HEK293T (cell line): ENCODE measurements around the gene NSD1.

Source experiments
- CTCF ChIA-PET: fragments of 350-600 bp; formaldehyde crosslinking; extraction: SDS; loops from one replicate; lab custom pipeline; 2021; ENCODE audit warnings: antibody characterized with exemption, inconsistent platforms; lab: Yijun Ruan, JAX
- POLR2A ChIA-PET: fragments of 350-600 bp; formaldehyde crosslinking; extraction: SDS; loops from one replicate; lab custom pipeline; 2020; ENCODE audit warnings: antibody characterized with exemption, inconsistent platforms; lab: Yijun Ruan, JAX
- DNase-seq: peaks from one replicate; pipeline ENCODE4 v3.0.0; 2012; ENCODE audit warnings: mixed read lengths; ENCODE audit errors: extremely low spot score
- ARNT ChIP-seq: fragments of 450-650 bp; IDR thresholded peaks from 2 replicates; pipeline ENCODE4 v1.6.1; 2017; ENCODE audit warnings: mild to moderate bottlenecking
- BHLHE40 ChIP-seq: fragments of 450-650 bp; IDR thresholded peaks from 2 replicates; pipeline ENCODE4 v1.6.1; 2016; ENCODE audit warnings: mild to moderate bottlenecking, moderate library complexity, borderline replicate concordance
- CTBP1 ChIP-seq: fragments of 450-650 bp; IDR thresholded peaks from 2 replicates; pipeline ENCODE4 v1.6.1; 2016; ENCODE audit warnings: borderline replicate concordance
- ELF4 ChIP-seq: fragments of 450-650 bp; IDR thresholded peaks from 2 replicates; pipeline ENCODE4 v1.6.1; 2017; ENCODE audit warnings: antibody characterized with exemption
- FOXA1 ChIP-seq: fragments of 450-650 bp; IDR thresholded peaks from 2 replicates; pipeline ENCODE4 v1.6.1; 2016; ENCODE audit warnings: mild to moderate bottlenecking
- FOXK2 ChIP-seq: fragments of 450-650 bp; IDR thresholded peaks from 2 replicates; pipeline ENCODE4 v1.6.1; 2016; ENCODE audit warnings: mild to moderate bottlenecking
- FOXM1 ChIP-seq: fragments of 450-650 bp; IDR thresholded peaks from 2 replicates; pipeline ENCODE4 v1.6.1; 2017; ENCODE audit warnings: mild to moderate bottlenecking, borderline replicate concordance
- HDGF ChIP-seq: fragments of 450-650 bp; IDR thresholded peaks from 2 replicates; pipeline ENCODE4 v1.6.1; 2017; ENCODE audit warnings: antibody characterized with exemption, borderline replicate concordance
- L3MBTL2 ChIP-seq: fragments of 450-650 bp; conservative IDR thresholded peaks from 2 replicates; pipeline ENCODE4 v1.6.1; 2016; ENCODE audit warnings: mild to moderate bottlenecking
- LEF1 ChIP-seq: fragments of 450-650 bp; IDR thresholded peaks from 2 replicates; pipeline ENCODE4 v1.6.1; 2017; ENCODE audit warnings: mild to moderate bottlenecking, borderline replicate concordance
- NFRKB ChIP-seq: fragments of 450-650 bp; IDR thresholded peaks from 2 replicates; pipeline ENCODE4 v1.6.1; 2016; ENCODE audit warnings: mild to moderate bottlenecking, moderate library complexity
- PKNOX1 ChIP-seq: fragments of 450-650 bp; IDR thresholded peaks from 2 replicates; pipeline ENCODE4 v1.6.1; 2016
- SP1 ChIP-seq: fragments of 450-650 bp; IDR thresholded peaks from 2 replicates; pipeline ENCODE4 v1.6.1; 2017
- SUZ12 ChIP-seq: fragments of 450-650 bp; IDR thresholded peaks from 2 replicates; pipeline ENCODE4 v1.6.1; 2016; ENCODE audit warnings: mild to moderate bottlenecking
- TARDBP ChIP-seq: fragments of 450-650 bp; IDR thresholded peaks from 2 replicates; pipeline ENCODE4 v1.6.1; 2016
- ZNF384 ChIP-seq: fragments of 450-650 bp; IDR thresholded peaks from 2 replicates; pipeline ENCODE4 v1.6.1; 2016

Gene NSD1

GRCh38 chr5:177112589-177113220 is 20.9 kb upstream of the NSD1 start:
- DNase-seq: no peak
- CTCF ChIA-PET: interaction anchor here (0.5 to 6.5 kb wide), 23 partner anchors 10 to 818 kb away, joined by 3 to 71 read pairs (median 5); partner anchors contain the start of gene FGFR4
- TF ChIP-seq SUZ12 (no peak), FOXA1 (no peak), L3MBTL2 (no peak), FOXM1 (no peak), ARNT (no peak), BHLHE40 (no peak), LEF1 (no peak)
- POLR2A ChIA-PET: interaction anchor here (0.6 to 1.0 kb wide), 2 partner anchors 200 to 335 kb away, joined by 3 read pairs; no protein-coding TSS in a partner anchor

GRCh38 chr5:177113566-177114424 is 19.8 kb upstream of the NSD1 start:
- ChIA-PET CTCF (interaction anchor here (0.5 to 6.5 kb wide), 13 partner anchors 14 to 382 kb away, joined by 3 to 71 read pairs (median 3); no protein-coding TSS in a partner anchor), POLR2A (interaction anchor here (1.0 kb wide), 1 partner anchor 42 kb away, joined by 3 read pairs; no protein-coding TSS in a partner anchor)
- TF ChIP-seq CTBP1 (no peak), NFRKB (no peak), FOXA1 (no peak), LEF1 (no peak), SUZ12 (no peak), ELF4 (no peak), FOXK2 (no peak), TARDBP (no peak), BHLHE40 (no peak), ARNT (no peak), ZNF384 (no peak), FOXM1 (no peak), HDGF (no peak)
- peak; percentile 93 for DNase-seq

GRCh38 chr5:177116631-177117373 is 16.8 kb upstream of the NSD1 start:
- TF ChIP-seq FOXA1 (no peak), BHLHE40 (no peak), FOXK2 (no peak)
- CTCF ChIA-PET: interaction anchor here (0.7 kb wide), 1 partner anchor 10 kb away, joined by 3 read pairs; no protein-coding TSS in a partner anchor
- no peak for DNase-seq
- POLR2A ChIA-PET: interaction anchor here (1.0 kb wide), 1 partner anchor 134 kb away, joined by 3 read pairs; no protein-coding TSS in a partner anchor

GRCh38 chr5:177117441-177118045 is 16.0 kb upstream of the NSD1 start:
- DNase-seq: no peak
- TF ChIP-seq BHLHE40: no peak
- TF ChIP-seq SUZ12: no peak
- ChIA-PET POLR2A (interaction anchor here (1.0 kb wide), 1 partner anchor 134 kb away, joined by 3 read pairs; no protein-coding TSS in a partner anchor), CTCF (interaction anchor here (0.7 kb wide), 1 partner anchor 9 kb away, joined by 3 read pairs; no protein-coding TSS in a partner anchor)

GRCh38 chr5:177122566-177122965 is 11.0 kb upstream of the NSD1 start:
- DNase-seq: no peak
- TF ChIP-seq FOXK2: no peak
- no peak for TF ChIP-seq LEF1
- TF ChIP-seq ZNF384: no peak
- TF ChIP-seq BHLHE40: no peak
- no peak for TF ChIP-seq ELF4
- no peak for TF ChIP-seq FOXA1
- no peak for TF ChIP-seq FOXM1
- no peak for TF ChIP-seq L3MBTL2
- no peak for TF ChIP-seq HDGF
- no peak for TF ChIP-seq SP1
- no peak for TF ChIP-seq SUZ12
- TF ChIP-seq CTBP1: no peak
- TF ChIP-seq NFRKB: no peak
- no peak for TF ChIP-seq ARNT
- ChIA-PET CTCF (interaction anchor here (0.6 kb wide), 1 partner anchor 15 kb away, joined by 3 read pairs; no protein-coding TSS in a partner anchor), POLR2A (no interaction called here)

- ChIA-PET CTCF (no interaction called here), POLR2A (interaction anchor here (1.2 kb wide), 1 partner anchor 12 kb away, joined by 5 read pairs; no protein-coding TSS in a partner anchor)
- TF ChIP-seq CTBP1: no peak
- TF ChIP-seq BHLHE40: no peak
- TF ChIP-seq ZNF384: no peak
- TF ChIP-seq SP1: no peak
- no peak for TF ChIP-seq TARDBP
- no peak for TF ChIP-seq FOXA1
- no peak for TF ChIP-seq ARNT
- TF ChIP-seq L3MBTL2: no peak
- TF ChIP-seq PKNOX1: no peak
- no peak for TF ChIP-seq LEF1
- no peak for TF ChIP-seq HDGF
- no peak for TF ChIP-seq FOXK2
- no peak for TF ChIP-seq NFRKB
- TF ChIP-seq ELF4: no peak
- TF ChIP-seq SUZ12: no peak
- no peak for TF ChIP-seq FOXM1
- DNase-seq: no peak
Measured at GRCh38 chr5:177123789-177124485, 9.6 kb upstream of the NSD1 start.
